T-helper 2 cell treated with Interferon-gamma antibody and Interleukin-4, amounts not matched to agents 100 ng/mL and 5 ng/mL, for 36 hours (primary cell): ENCODE measurements around the gene RCOR3. TPM values are rescaled to one million over a fixed set of nuclear protein-coding genes. Genes with fewer than 3 reads are reported as not detected.

Source experiments
- total RNA-seq: library from RNA; stranded (reverse); gene quantifications from 2 replicates; pipeline ENCODE4 v1.2.3, GENCODE V29; 2022

Gene RCOR3
- total RNA-seq, 1 donor from 2014 or later = 49.6 TPM

Other genes starting within 250 kb of the RCOR3 start
- gene KCNH1, start 125.2 kb upstream of the RCOR3 start, total RNA-seq = not detected in 2 replicates
- 60.6 and 62.3 TPM in 2 replicates for gene TRAF5, start 67.5 kb downstream of the RCOR3 start, total RNA-seq
- not detected in 2 replicates for gene RD3, start 232.8 kb downstream of the RCOR3 start, total RNA-seq